ENCODE data around the gene PAPSS1.

- TF ChIP-seq CTCF (IDR thresholded peaks at IDR 0.05) (no peak), POLR2A (IDR thresholded peaks at IDR 0.05) (no peak)
Observed at GRCh38 chr4:107708225-107708624, 11.8 kb downstream of the PAPSS1 start.

All from tibial nerve (tissue), 3 donors.